ENCODE results near the gene MGAT5.

Gene MGAT5

GRCh38 chr2:134357814-134358213, 103.9 kb downstream of the MGAT5 start:
- TF ChIP-seq CTCF (conservative IDR thresholded peaks at IDR 0.05; ENCODE audit: low read depth, low read length) = no peak
- no peak overlapping the region for H3K27ac ChIP-seq
- H2AFZ ChIP-seq (ENCODE audit: low read depth) = no peak overlapping the region
- H3K79me2 ChIP-seq (ENCODE audit: insufficient read depth, low read depth) = no peaks in the 10 kb centered on the region
- H3K9ac ChIP-seq = no peak overlapping the region
- H4K20me1 ChIP-seq (ENCODE audit: insufficient read depth) = no peaks in the 10 kb centered on the region
- no peak overlapping the region for H3K4me2 ChIP-seq
- no peaks in the 10 kb centered on the region for H3K36me3 ChIP-seq (ENCODE audit: insufficient read depth)
- H3K4me1 ChIP-seq (ENCODE audit: low read depth, poor library complexity, severe bottlenecking) = peaks cover 18% of the 10 kb centered on the region
- no peaks in the 10 kb centered on the region for H3K27me3 ChIP-seq (ENCODE audit: insufficient read depth, low read depth)
- no peak overlapping the region for H3K4me3 ChIP-seq (IDR thresholded peaks at IDR 0.05; ENCODE audit: insufficient read depth, low read depth, low read length)

GRCh38 chr2:134359367-134360081, 105.7 kb downstream of the MGAT5 start:
- Histone ChIP-seq H4K20me1 (ENCODE audit: insufficient read depth) (no peaks in the 10 kb centered on the region), H3K27me3 (ENCODE audit: insufficient read depth, low read depth) (no peaks in the 10 kb centered on the region), H3K4me2 (no peak overlapping the region), H3K79me2 (ENCODE audit: insufficient read depth, low read depth) (no peaks in the 10 kb centered on the region), H2AFZ (ENCODE audit: low read depth) (no peak overlapping the region), H3K27ac (no peak overlapping the region), H3K4me3 (IDR thresholded peaks at IDR 0.05; ENCODE audit: insufficient read depth, low read depth, low read length) (no peak overlapping the region), H3K4me1 (ENCODE audit: low read depth, poor library complexity, severe bottlenecking) (peaks cover 18% of the 10 kb centered on the region), H3K9ac (no peak overlapping the region), H3K36me3 (ENCODE audit: insufficient read depth) (no peaks in the 10 kb centered on the region)
- no peak for TF ChIP-seq CTCF (conservative IDR thresholded peaks at IDR 0.05; ENCODE audit: low read depth, low read length)

GRCh38 chr2:134360745-134361487, 107.0 kb downstream of the MGAT5 start:
- Histone ChIP-seq H3K4me1 (ENCODE audit: low read depth, poor library complexity, severe bottlenecking) (peaks cover 18% of the 10 kb centered on the region), H3K36me3 (ENCODE audit: insufficient read depth) (no peaks in the 10 kb centered on the region), H3K79me2 (ENCODE audit: insufficient read depth, low read depth) (no peaks in the 10 kb centered on the region), H3K4me3 (IDR thresholded peaks at IDR 0.05; ENCODE audit: insufficient read depth, low read depth, low read length) (no peak overlapping the region), H3K9ac (no peak overlapping the region), H3K4me2 (no peak overlapping the region), H3K27me3 (ENCODE audit: insufficient read depth, low read depth) (no peaks in the 10 kb centered on the region), H4K20me1 (ENCODE audit: insufficient read depth) (no peaks in the 10 kb centered on the region), H3K27ac (no peak overlapping the region), H2AFZ (ENCODE audit: low read depth) (no peak overlapping the region)
- TF ChIP-seq CTCF (conservative IDR thresholded peaks at IDR 0.05; ENCODE audit: low read depth, low read length) = no peak

- no peaks in the 10 kb centered on the region for H3K27me3 ChIP-seq (ENCODE audit: insufficient read depth, low read depth)
- H3K79me2 ChIP-seq (ENCODE audit: insufficient read depth, low read depth) = no peaks in the 10 kb centered on the region
- H3K36me3 ChIP-seq (ENCODE audit: insufficient read depth) = no peaks in the 10 kb centered on the region
- no peak overlapping the region for H3K9ac ChIP-seq
- peaks cover 18% of the 10 kb centered on the region for H3K4me1 ChIP-seq (ENCODE audit: low read depth, poor library complexity, severe bottlenecking)
- no peak for TF ChIP-seq CTCF (conservative IDR thresholded peaks at IDR 0.05; ENCODE audit: low read depth, low read length)
- no peak overlapping the region for H2AFZ ChIP-seq (ENCODE audit: low read depth)
- no peaks in the 10 kb centered on the region for H4K20me1 ChIP-seq (ENCODE audit: insufficient read depth)
- no peak overlapping the region for H3K4me2 ChIP-seq
- no peak overlapping the region for H3K27ac ChIP-seq
- H3K4me3 ChIP-seq (IDR thresholded peaks at IDR 0.05; ENCODE audit: insufficient read depth, low read depth, low read length) = no peak overlapping the region
Observed at GRCh38 chr2:134361648-134362047, 107.8 kb downstream of the MGAT5 start.
